SK-N-SH (cell line): ENCODE data around the gene MLLT6. TPM values are rescaled to one million over a fixed set of nuclear protein-coding genes. Genes with fewer than 3 reads are reported as not detected.
A peak's percentile ranks its signal among the peaks of the same experiment; 100 is the strongest.

Experiments used
- CTCF ChIA-PET: fragments of 300-600, 350-600 bp; formaldehyde crosslinking; extraction: SDS; loops from one replicate; lab custom pipeline; 2021; lab: Yijun Ruan, JAX
- POLR2A ChIA-PET: fragments of 350-600 bp; sonication (Branson Sonifier 250); formaldehyde crosslinking; extraction: SDS; loops from one replicate; lab custom pipeline; 2020; ENCODE audit warnings: antibody characterized with exemption, inconsistent platforms; lab: Yijun Ruan, JAX
- DNase-seq: peaks from one replicate; pipeline ENCODE4 v3.0.0; 2012
- H2AFZ ChIP-seq: fragments of 200-600 bp; sonication (generic); 2 replicates; pipeline ENCODE4 v1.8.1; 2016; ENCODE audit warnings: antibody characterized with exemption, mild to moderate bottlenecking, low read depth
- H3F3A ChIP-seq: fragments of 200-600 bp; sonication (generic); replicated peaks from 2 replicates; pipeline ENCODE3; 2016; ENCODE audit warnings: antibody characterized with exemption, mild to moderate bottlenecking; ENCODE audit not compliant: insufficient read depth
- H3K27ac ChIP-seq, 2 experiments: fragments of 200-500 bp in 1 of 2; fragments of 200-600 bp in 1 of 2; sonication (Bioruptor generic) in 1 of 2; sonication (generic), shearing (Covaris generic) in 1 of 2; 2 replicates each; pipeline versions ENCODE4 v1.5.1 to v1.6.1; 2014 to 2016; ENCODE audit warnings: low read depth in 2 of 2, inconsistent platforms in 1 of 2, low read length in 1 of 2, mild to moderate bottlenecking in 1 of 2, mixed read lengths in 1 of 2
- H3K27me3 ChIP-seq: fragments of 200-600 bp; sonication (generic), shearing (Covaris generic); 2 replicates; pipeline ENCODE4 v1.6.1; 2016; ENCODE audit warnings: mixed run types; ENCODE audit not compliant: insufficient read depth
- H3K36me3 ChIP-seq, 2 experiments: fragments of 200-500 bp in 1 of 2; fragments of 200-600 bp in 1 of 2; sonication (Bioruptor generic) in 1 of 2; sonication (generic) in 1 of 2; replicated peaks in 1 of 2; 2 replicates each; pipeline versions ENCODE3 to v1.5.1; 2014 to 2016; ENCODE audit warnings: low read length in 1 of 2, mild to moderate bottlenecking in 1 of 2; ENCODE audit not compliant: insufficient read depth in 2 of 2, control insufficient read depth in 1 of 2
- H3K4me1 ChIP-seq, 2 experiments: fragments of 200-500 bp in 1 of 2; fragments of 200-600 bp in 1 of 2; sonication (Bioruptor generic) in 1 of 2; sonication (generic), shearing (Covaris generic) in 1 of 2; 2 replicates each; pipeline versions ENCODE4 v1.5.1 to v1.6.1; 2014 to 2016; ENCODE audit warnings: low read depth in 1 of 2, low read length in 1 of 2, mixed run types in 1 of 2; ENCODE audit not compliant: insufficient read depth in 2 of 2, control insufficient read depth in 1 of 2
- H3K4me2 ChIP-seq: fragments of 200-600 bp; sonication (generic), shearing (Covaris generic); 2 replicates; pipeline ENCODE4 v1.6.1; 2017; ENCODE audit warnings: mixed run types
- H3K4me3 ChIP-seq, 2 experiments: fragments of 200-500 bp in 1 of 2; fragments of 200-600 bp in 1 of 2; sonication (Bioruptor generic) in 1 of 2; sonication (generic), shearing (Covaris generic) in 1 of 2; 2 replicates each; pipeline versions ENCODE4 v1.5.1 to v1.8.1; 2014 to 2016; ENCODE audit warnings: low read depth in 2 of 2, inconsistent platforms in 1 of 2, low read length in 1 of 2, mild to moderate bottlenecking in 1 of 2, mixed read lengths in 1 of 2, moderate library complexity in 1 of 2
- H3K79me2 ChIP-seq: fragments of 200-600 bp; sonication (generic); 2 replicates; pipeline ENCODE4 v1.8.1; 2017; ENCODE audit warnings: mild to moderate bottlenecking; ENCODE audit not compliant: insufficient read depth
- H3K9ac ChIP-seq: fragments of 200-600 bp; sonication (generic); 2 replicates; pipeline ENCODE4 v1.6.1; 2017; ENCODE audit warnings: mixed run types
- H3K9me2 ChIP-seq: fragments of 200-600 bp; sonication (generic); 2 replicates; pipeline ENCODE4 v1.6.1; 2017; ENCODE audit warnings: mixed run types
- H3K9me3 ChIP-seq: fragments of 200-600 bp; sonication (generic); 2 replicates; pipeline ENCODE4 v1.6.1; 2017; ENCODE audit warnings: mixed run types, mild to moderate bottlenecking, moderate library complexity
- H4K20me1 ChIP-seq: fragments of 200-600 bp; sonication (generic); 2 replicates; pipeline ENCODE4 v1.6.1; 2017; ENCODE audit warnings: mild to moderate bottlenecking, mixed run types; ENCODE audit not compliant: insufficient read depth
- MXI1 ChIP-seq: IDR thresholded peaks from 2 replicates; pipeline ENCODE4 v1.6.1; 2012; ENCODE audit warnings: mild to moderate bottlenecking, low read depth, low read length, improper control_type of control experiment
- NFIC ChIP-seq: IDR thresholded peaks from 2 replicates; pipeline ENCODE4 v1.4.0; 2012; ENCODE audit warnings: borderline replicate concordance
- NRF1 ChIP-seq: IDR thresholded peaks from 2 replicates; pipeline ENCODE4 v1.6.1; 2012; ENCODE audit warnings: low read depth, mild to moderate bottlenecking, low read length
- RCOR1 ChIP-seq: fragments of 150-350 bp; IDR thresholded peaks from 2 replicates; pipeline ENCODE4 v1.6.1; 2017; ENCODE audit warnings: antibody characterized with exemption, low read length
- SIN3A ChIP-seq: IDR thresholded peaks from 2 replicates; pipeline ENCODE4 v1.6.1; 2012; ENCODE audit warnings: low read depth, mild to moderate bottlenecking, low read length, moderate library complexity, borderline replicate concordance
- TEAD4 ChIP-seq: IDR thresholded peaks from 2 replicates; pipeline ENCODE4 v1.4.0; 2012; ENCODE audit warnings: mild to moderate bottlenecking, borderline replicate concordance; ENCODE audit not compliant: insufficient read depth
- WGBS: methylation state at CpG from one replicate; pipeline ENCODE4 v1.1.6; 2017; ENCODE audit warnings: low lambda C conversion rate; 5-methylcytosine and 5-hydroxymethylcytosine counted together
- polyA plus RNA-seq, 3 experiments: library from polyadenylated mRNA; depleted of rRNA; stranded (reverse); fragments of >200 nt; gene quantifications; 2 replicates each; pipeline ENCODE4 v1.2.3, GENCODE V29; 2012
- TF ChIP-seq, protein P1 (sequence below): IDR thresholded peaks from 2 replicates; pipeline ENCODE4 v1.4.0; 2012; ENCODE audit warnings: low read depth
- TF ChIP-seq, protein P2 (sequence below): IDR thresholded peaks from 2 replicates; pipeline ENCODE4 v1.4.0; 2012; ENCODE audit warnings: low read depth, borderline replicate concordance
- TF ChIP-seq, protein P3 (sequence below): fragments of 200-600 bp; sonication (generic); IDR thresholded peaks from 2 replicates; pipeline ENCODE4 v1.6.1; 2017; ENCODE audit warnings: antibody characterized with exemption, mild to moderate bottlenecking, moderate library complexity

Gene MLLT6
- polyA plus RNA-seq, 1 of the 3 experiments (the other 2 are of a cell fraction) = 41.5 TPM

DNA sequence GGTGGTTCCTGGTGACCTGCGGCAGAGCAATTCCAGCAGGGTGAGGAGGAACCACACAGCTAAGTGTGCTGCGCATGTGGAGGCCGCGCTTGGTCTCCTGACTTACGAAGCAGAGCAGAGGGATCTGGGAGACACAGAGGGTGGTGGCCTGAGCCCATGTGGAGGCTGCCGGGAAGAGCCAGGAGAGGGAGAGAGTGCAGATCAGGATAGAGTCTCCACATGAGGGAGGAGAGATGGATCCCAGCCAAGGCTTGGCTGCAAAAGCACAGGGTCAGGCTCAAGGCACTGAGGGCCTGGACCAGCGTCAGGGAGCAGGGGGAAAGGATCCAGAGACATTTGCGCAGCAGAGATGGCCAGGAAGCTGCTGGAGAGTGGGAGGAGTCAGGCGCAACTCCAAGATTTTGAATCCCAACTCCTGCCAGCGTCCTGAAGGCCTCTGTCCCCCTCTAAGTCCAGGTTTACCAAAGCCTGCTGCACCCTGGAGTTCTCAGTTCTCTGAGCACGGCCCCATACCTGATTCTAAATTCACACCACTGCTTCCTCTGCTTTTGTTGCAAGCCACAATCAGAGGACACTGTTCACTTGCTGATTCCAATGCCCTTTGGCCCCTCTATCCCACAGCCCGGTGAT, 11.3 kb upstream of the MLLT6 start:
- Histone ChIP-seq H3K27me3 (no peaks in the 10 kb centered on the region), H3K36me3 (no peaks in the 10 kb centered on the region), H4K20me1 (no peaks in the 10 kb centered on the region), H3K79me2 (no peaks in the 10 kb centered on the region), H3K4me3 (no peak overlapping the region), H3K27ac (peak overlapping the region; percentile 35 to 91; a peak in 3 of 4 replicates), H2AFZ (peak overlapping the region; percentile 96), H3K9me2 (no peaks in the 10 kb centered on the region), H3K4me2 (peak overlapping the region; percentile 44; the same call in 1 of the 2 replicates), H3K9me3 (no peaks in the 10 kb centered on the region), H3K9ac (peak overlapping the region; percentile 43; the same call in 1 of the 2 replicates), H3F3A (no peaks in the 10 kb centered on the region), H3K4me1 (peaks cover 9 to 15% of the 10 kb centered on the region in 2 experiments; a peak in 2 of 4 replicates)
- WGBS = 55% methylated on average over 12 of the region's 12 CpGs
- ChIA-PET POLR2A (interaction anchor here (0.5 to 1.1 kb wide), 4 partner anchors 11 to 31 kb away, joined by 3 read pairs; partner anchors contain the start of gene MLLT6), CTCF (interaction anchor here (1.4 to 8.0 kb wide), 3 partner anchors 8 to 41 kb away, joined by 4 to 48 read pairs (median 11); no protein-coding TSS in a partner anchor)
- DNase-seq = peak; percentile 78
- TF ChIP-seq, protein P1, sequence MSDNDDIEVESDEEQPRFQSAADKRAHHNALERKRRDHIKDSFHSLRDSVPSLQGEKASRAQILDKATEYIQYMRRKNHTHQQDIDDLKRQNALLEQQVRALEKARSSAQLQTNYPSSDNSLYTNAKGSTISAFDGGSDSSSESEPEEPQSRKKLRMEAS = 0 out of 2 replicates have a peak, but pooled peaks have one; percentile 47
- TF ChIP-seq NFIC (peak; percentile 74), MXI1 (peak; percentile 69; the same call in 1 of the 2 replicates), RCOR1 (0 out of 2 replicates have a peak, but pooled peaks have one; percentile 55), NRF1 (peak; percentile 38; the same call in 1 of the 2 replicates)
- TF ChIP-seq, protein P2, sequence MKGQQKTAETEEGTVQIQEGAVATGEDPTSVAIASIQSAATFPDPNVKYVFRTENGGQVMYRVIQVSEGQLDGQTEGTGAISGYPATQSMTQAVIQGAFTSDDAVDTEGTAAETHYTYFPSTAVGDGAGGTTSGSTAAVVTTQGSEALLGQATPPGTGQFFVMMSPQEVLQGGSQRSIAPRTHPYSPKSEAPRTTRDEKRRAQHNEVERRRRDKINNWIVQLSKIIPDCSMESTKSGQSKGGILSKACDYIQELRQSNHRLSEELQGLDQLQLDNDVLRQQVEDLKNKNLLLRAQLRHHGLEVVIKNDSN = no peak

DNA sequence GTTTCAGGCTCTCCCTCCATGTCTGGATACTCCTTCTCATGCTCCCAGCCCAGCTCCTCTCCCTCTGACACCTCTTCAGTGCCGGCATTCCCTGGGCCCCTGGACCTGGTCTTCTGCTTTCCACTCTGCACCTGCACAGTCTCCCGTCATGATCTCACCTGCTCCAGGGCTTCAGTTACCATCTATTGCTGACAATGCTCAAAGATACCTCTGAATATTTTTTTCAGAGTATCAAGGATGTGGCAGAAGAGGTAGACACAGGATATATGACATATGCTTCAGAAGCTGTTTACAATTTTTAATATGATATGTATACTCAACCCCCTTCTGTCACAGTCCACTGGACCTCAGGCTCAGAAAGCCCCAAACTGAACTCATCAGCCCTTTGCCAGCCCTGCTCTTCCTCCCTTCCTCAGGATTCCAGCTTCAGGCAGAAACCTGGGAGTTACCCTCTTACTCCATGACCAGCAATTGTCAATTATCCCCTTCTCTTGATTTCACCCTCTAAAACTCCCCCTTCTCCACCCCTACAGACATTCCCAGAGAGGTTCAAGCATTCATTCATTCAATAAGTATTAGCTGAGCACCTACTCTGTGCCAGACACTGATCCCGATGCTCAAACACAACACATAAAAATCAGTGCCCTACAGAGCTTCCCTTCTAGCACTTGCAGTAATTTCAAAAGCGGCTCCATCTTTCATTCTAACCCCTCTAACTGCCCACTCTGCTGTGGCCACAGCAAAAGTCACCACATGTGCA, 7.8 kb upstream of the MLLT6 start:
- Histone ChIP-seq H3K79me2 (no peaks in the 10 kb centered on the region), H3K27ac (no peak overlapping the region), H3K4me3 (no peak overlapping the region), H3K9ac (no peak overlapping the region), H2AFZ (no peak overlapping the region), H3K27me3 (no peaks in the 10 kb centered on the region), H3K4me1 (peaks cover 13 to 23% of the 10 kb centered on the region in 2 experiments; a peak in 2 of 4 replicates), H3K36me3 (no peaks in the 10 kb centered on the region), H3K4me2 (no peak overlapping the region), H3K9me2 (no peaks in the 10 kb centered on the region), H4K20me1 (no peaks in the 10 kb centered on the region), H3F3A (peaks cover 11% of the 10 kb centered on the region), H3K9me3 (no peaks in the 10 kb centered on the region)
- DNase-seq = no peak
- ChIA-PET CTCF (interaction anchor here (1.2 to 1.7 kb wide), 4 partner anchors 20 to 188 kb away, joined by 3 to 7 read pairs (median 5); no protein-coding TSS in a partner anchor), POLR2A (interaction anchor here (1.0 kb wide), 1 partner anchor 31 kb away, joined by 3 read pairs; no protein-coding TSS in a partner anchor)
- 88% methylated on average over 4 of the region's 4 CpGs for WGBS
- TF ChIP-seq, protein P3, sequence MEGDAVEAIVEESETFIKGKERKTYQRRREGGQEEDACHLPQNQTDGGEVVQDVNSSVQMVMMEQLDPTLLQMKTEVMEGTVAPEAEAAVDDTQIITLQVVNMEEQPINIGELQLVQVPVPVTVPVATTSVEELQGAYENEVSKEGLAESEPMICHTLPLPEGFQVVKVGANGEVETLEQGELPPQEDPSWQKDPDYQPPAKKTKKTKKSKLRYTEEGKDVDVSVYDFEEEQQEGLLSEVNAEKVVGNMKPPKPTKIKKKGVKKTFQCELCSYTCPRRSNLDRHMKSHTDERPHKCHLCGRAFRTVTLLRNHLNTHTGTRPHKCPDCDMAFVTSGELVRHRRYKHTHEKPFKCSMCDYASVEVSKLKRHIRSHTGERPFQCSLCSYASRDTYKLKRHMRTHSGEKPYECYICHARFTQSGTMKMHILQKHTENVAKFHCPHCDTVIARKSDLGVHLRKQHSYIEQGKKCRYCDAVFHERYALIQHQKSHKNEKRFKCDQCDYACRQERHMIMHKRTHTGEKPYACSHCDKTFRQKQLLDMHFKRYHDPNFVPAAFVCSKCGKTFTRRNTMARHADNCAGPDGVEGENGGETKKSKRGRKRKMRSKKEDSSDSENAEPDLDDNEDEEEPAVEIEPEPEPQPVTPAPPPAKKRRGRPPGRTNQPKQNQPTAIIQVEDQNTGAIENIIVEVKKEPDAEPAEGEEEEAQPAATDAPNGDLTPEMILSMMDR = no peak
- TF ChIP-seq TEAD4 (no peak), SIN3A (no peak), NRF1 (no peak)
